Measurements from ENCODE around the gene SCN1A. TPM values are rescaled to one million over a fixed set of nuclear protein-coding genes. Genes with fewer than 3 reads are reported as not detected.

Gene SCN1A
- total RNA-seq, 1 experiment from 2014 or later = 0.62 TPM

- no peaks in the 10 kb centered on the region for H3K36me3 ChIP-seq (ENCODE audit: insufficient read depth, low read length, poor library complexity, severe bottlenecking)
- no peak overlapping the region for H3K27ac ChIP-seq (ENCODE audit: low read depth, low read length, poor library complexity, severe bottlenecking)
- ChIA-PET POLR2A (ENCODE audit: low non-redundant PET) (no interaction called here), CTCF (no interaction called here)
- intact Hi-C loops (cut with micrococcal nuclease; ENCODE audit: unreplicated experiment) = no loop called here
- H3K4me1 ChIP-seq (ENCODE audit: insufficient read depth, low read length, poor library complexity, severe bottlenecking) = no peaks in the 10 kb centered on the region
- H3K4me3 ChIP-seq (ENCODE audit: low read depth, low read length, poor library complexity, severe bottlenecking) = no peak overlapping the region
- TF ChIP-seq CTCF (conservative IDR thresholded peaks at IDR 0.05; ENCODE audit: low read depth, low read length) (no peak), EZH2 (IDR thresholded peaks at IDR 0.05; ENCODE audit: borderline replicate concordance, low read depth, low read length, poor library complexity, severe bottlenecking) (no peak)
- no peak for DNase-seq (ENCODE audit: low spot score)
- no peaks in the 10 kb centered on the region for H3K27me3 ChIP-seq (replicated peaks; ENCODE audit: insufficient read depth, low read depth, low read length, poor library complexity)
- H3K9me3 ChIP-seq (ENCODE audit: low read depth, low read length, poor library complexity, severe bottlenecking) = no peaks in the 10 kb centered on the region
- BruUV-seq (replicated peaks) = no TSS peak
Observed at GRCh38 chr2:166000401-166000800, 127.4 kb downstream of the SCN1A start.

GRCh38 chr2:165990846-165991245 is 137.0 kb downstream of the SCN1A start:
- Histone ChIP-seq H3K27me3 (replicated peaks; ENCODE audit: insufficient read depth, low read depth, low read length, poor library complexity) (no peaks in the 10 kb centered on the region), H3K4me1 (ENCODE audit: insufficient read depth, low read length, poor library complexity, severe bottlenecking) (no peaks in the 10 kb centered on the region), H3K36me3 (ENCODE audit: insufficient read depth, low read length, poor library complexity, severe bottlenecking) (no peaks in the 10 kb centered on the region), H3K27ac (ENCODE audit: low read depth, low read length, poor library complexity, severe bottlenecking) (no peak overlapping the region), H3K9me3 (ENCODE audit: low read depth, low read length, poor library complexity, severe bottlenecking) (no peaks in the 10 kb centered on the region), H3K4me3 (ENCODE audit: low read depth, low read length, poor library complexity, severe bottlenecking) (no peak overlapping the region)
- TF ChIP-seq CTCF (conservative IDR thresholded peaks at IDR 0.05; ENCODE audit: low read depth, low read length) (no peak), EZH2 (IDR thresholded peaks at IDR 0.05; ENCODE audit: borderline replicate concordance, low read depth, low read length, poor library complexity, severe bottlenecking) (no peak)
- no peak for DNase-seq (ENCODE audit: low spot score)
- BruUV-seq (replicated peaks) = no TSS peak
- POLR2A ChIA-PET (ENCODE audit: low non-redundant PET) = no interaction called here
- intact Hi-C loops (cut with micrococcal nuclease; ENCODE audit: unreplicated experiment) = no loop called here
- CTCF ChIA-PET = no interaction called here

GRCh38 chr2:165989851-165990250 is 138.0 kb downstream of the SCN1A start:
- Histone ChIP-seq H3K27me3 (replicated peaks; ENCODE audit: insufficient read depth, low read depth, low read length, poor library complexity) (no peaks in the 10 kb centered on the region), H3K27ac (ENCODE audit: low read depth, low read length, poor library complexity, severe bottlenecking) (no peak overlapping the region), H3K4me1 (ENCODE audit: insufficient read depth, low read length, poor library complexity, severe bottlenecking) (no peaks in the 10 kb centered on the region), H3K36me3 (ENCODE audit: insufficient read depth, low read length, poor library complexity, severe bottlenecking) (no peaks in the 10 kb centered on the region), H3K4me3 (ENCODE audit: low read depth, low read length, poor library complexity, severe bottlenecking) (no peak overlapping the region), H3K9me3 (ENCODE audit: low read depth, low read length, poor library complexity, severe bottlenecking) (no peaks in the 10 kb centered on the region)
- no TSS peak for BruUV-seq (replicated peaks)
- POLR2A ChIA-PET (ENCODE audit: low non-redundant PET) = no interaction called here
- CTCF ChIA-PET = no interaction called here
- intact Hi-C loops (cut with micrococcal nuclease; ENCODE audit: unreplicated experiment) = no loop called here
- TF ChIP-seq CTCF (conservative IDR thresholded peaks at IDR 0.05; ENCODE audit: low read depth, low read length) (no peak), EZH2 (IDR thresholded peaks at IDR 0.05; ENCODE audit: borderline replicate concordance, low read depth, low read length, poor library complexity, severe bottlenecking) (no peak)
- no peak for DNase-seq (ENCODE audit: low spot score)
